GM11168 (cell line): ENCODE measurements around the gene CEP85L.

Source experiments
- in situ Hi-C: fragments of 300-500 bp; cut with MboI; formaldehyde crosslinking; loops from one replicate; pipeline ENCODE4 v1.12.0; 2022; ENCODE audit warnings: low sequenced_read_pairs; ENCODE audit not compliant: unreplicated experiment

Gene CEP85L

GRCh38 chr6:118651282-118652050, at the start of gene CEP85L:
TSS of gene CEP85L (minus strand) at chr6:118651591. CDS start at chr6:118651269, 322 bp downstream.
- in situ Hi-C loops, result no loop called here

- in situ Hi-C loops, result no loop called here
Measured at GRCh38 chr6:118700531-118700930, 49.1 kb upstream of the CEP85L start.

GRCh38 chr6:118697554-118697953, 46.2 kb upstream of the CEP85L start:
- in situ Hi-C loops, result no loop called here

- in situ Hi-C loops, result no loop called here
Measured at GRCh38 chr6:118696271-118696670, 44.9 kb upstream of the CEP85L start.

- in situ Hi-C loops, result no loop called here
Measured at GRCh38 chr6:118693562-118693961, 42.2 kb upstream of the CEP85L start.

- in situ Hi-C loops, result no loop called here
Measured at GRCh38 chr6:118685823-118686449, 34.5 kb upstream of the CEP85L start.

- in situ Hi-C loops, result no loop called here
Measured at GRCh38 chr6:118683881-118684872, 32.8 kb upstream of the CEP85L start.

GRCh38 chr6:118680452-118681095, 29.2 kb upstream of the CEP85L start:
- in situ Hi-C loops, result no loop called here

- in situ Hi-C loops, result no loop called here
Measured at GRCh38 chr6:118679327-118679901, 28.0 kb upstream of the CEP85L start.

- in situ Hi-C loops, result no loop called here
Measured at GRCh38 chr6:118678866-118679265, 27.5 kb upstream of the CEP85L start.

GRCh38 chr6:118677193-118677592, 25.8 kb upstream of the CEP85L start:
- in situ Hi-C loops, result no loop called here

- in situ Hi-C loops, result no loop called here
Measured at GRCh38 chr6:118675225-118675624, 23.8 kb upstream of the CEP85L start.

- in situ Hi-C loops, result no loop called here
Measured at GRCh38 chr6:118674772-118675171, 23.4 kb upstream of the CEP85L start.

- in situ Hi-C loops, result no loop called here
Measured at GRCh38 chr6:118672678-118673077, 21.3 kb upstream of the CEP85L start.

- in situ Hi-C loops, result no loop called here
Measured at GRCh38 chr6:118669561-118669960, 18.2 kb upstream of the CEP85L start.

- in situ Hi-C loops, result no loop called here
Measured at GRCh38 chr6:118668761-118669385, 17.5 kb upstream of the CEP85L start.

- in situ Hi-C loops, result no loop called here
Measured at GRCh38 chr6:118667988-118668387, 16.6 kb upstream of the CEP85L start.

- in situ Hi-C loops, result no loop called here
Measured at GRCh38 chr6:118665011-118665410, 13.6 kb upstream of the CEP85L start.
